Heart left ventricle (tissue), 13 donors: Measurements from ENCODE around the gene ZNF775.

Experiments used
- POLR2A ChIP-seq, 2 donors: fragments of 450-650 bp; IDR thresholded peaks; one replicate each; pipeline ENCODE4 v1.6.1; 2017; ENCODE audit warnings: antibody characterized with exemption in 2 of 2, mild to moderate bottlenecking in 2 of 2, moderate library complexity in 2 of 2
- TF ChIP-seq, protein P1 (sequence below), 12 donors: fragments of 200-600 bp; sonication (generic) in 4 of 12; IDR thresholded peaks; one replicate each; pipeline versions ENCODE4 v1.5.0 to v1.8.0; 2018 to 2022; ENCODE audit warnings: antibody characterized with exemption in 12 of 12, mild to moderate bottlenecking in 5 of 12
- donor health status: ischemic (EF 13 %, LVEDD 7.1; RV severe dilation, severe dysfunction).
- donor health status: DM: no; HTN: yes; CAD: no.
- donor health status: DM: no; HTN: no; CAD: no.
- donor health status: ischemic (EF 25% LVEDD 6.9; RV normal size, moderate dysfunction).
- donor health status: ischemic (EF 25% LVEDD 5.7; RV mildly dilated, moderate dysfunction).
- donor health status: ischemic (EF 35%, LVEDD 5.7; RV mildly dilated, moderate dysfunction).
- donor health status: nonischemic (EF 11% LVEDD 7.7; RV severe dilation, severe dysfunction).
- donor health status: DM: yes; HTN: yes; CAD: no.
- donor health status: PGD.
- donor health status: ischemic (EF 29% LVEDD 5.4; RV normal size, mild dysfunction).
- donor health status: nonischemic (EF 23%, LVEDD 6.1; RV moderate dilation, normal function).

DNA sequence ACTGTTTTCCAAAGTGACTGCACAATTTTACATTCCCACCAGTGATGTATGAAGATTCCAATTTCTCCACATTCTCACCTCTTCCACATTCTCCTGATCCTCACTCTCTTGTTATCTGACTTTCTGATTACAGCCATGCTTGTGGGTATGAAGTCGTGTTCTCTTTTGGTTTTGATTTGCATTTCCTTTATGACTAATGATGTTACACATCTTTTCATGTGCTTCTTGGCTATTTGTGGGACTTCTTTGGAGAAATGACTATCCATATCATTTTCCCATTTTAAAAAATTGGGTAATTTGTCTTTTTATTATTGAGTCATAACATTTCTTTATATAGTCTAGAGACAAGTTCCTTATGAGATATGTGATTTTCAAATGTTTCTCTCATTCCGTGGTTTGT lies 60.8 kb downstream of the ZNF775 start:
- TF ChIP-seq, protein P1, sequence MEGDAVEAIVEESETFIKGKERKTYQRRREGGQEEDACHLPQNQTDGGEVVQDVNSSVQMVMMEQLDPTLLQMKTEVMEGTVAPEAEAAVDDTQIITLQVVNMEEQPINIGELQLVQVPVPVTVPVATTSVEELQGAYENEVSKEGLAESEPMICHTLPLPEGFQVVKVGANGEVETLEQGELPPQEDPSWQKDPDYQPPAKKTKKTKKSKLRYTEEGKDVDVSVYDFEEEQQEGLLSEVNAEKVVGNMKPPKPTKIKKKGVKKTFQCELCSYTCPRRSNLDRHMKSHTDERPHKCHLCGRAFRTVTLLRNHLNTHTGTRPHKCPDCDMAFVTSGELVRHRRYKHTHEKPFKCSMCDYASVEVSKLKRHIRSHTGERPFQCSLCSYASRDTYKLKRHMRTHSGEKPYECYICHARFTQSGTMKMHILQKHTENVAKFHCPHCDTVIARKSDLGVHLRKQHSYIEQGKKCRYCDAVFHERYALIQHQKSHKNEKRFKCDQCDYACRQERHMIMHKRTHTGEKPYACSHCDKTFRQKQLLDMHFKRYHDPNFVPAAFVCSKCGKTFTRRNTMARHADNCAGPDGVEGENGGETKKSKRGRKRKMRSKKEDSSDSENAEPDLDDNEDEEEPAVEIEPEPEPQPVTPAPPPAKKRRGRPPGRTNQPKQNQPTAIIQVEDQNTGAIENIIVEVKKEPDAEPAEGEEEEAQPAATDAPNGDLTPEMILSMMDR (IDR thresholded peaks at IDR 0.05) = no peak
- no peak for TF ChIP-seq POLR2A (IDR thresholded peaks at IDR 0.05)
